ENCODE results near the gene MAD2L1. TPM values are rescaled to one million over a fixed set of nuclear protein-coding genes. Genes with fewer than 3 reads are reported as not detected.
A peak's percentile ranks its signal among the peaks of the same experiment; 100 is the strongest.

The MAD2L1 gene
- total RNA-seq, 2 experiments from 2014 or later, result 92.0 to 96.6 TPM

- H3K27ac Mint-ChIP-seq, result no peak overlapping the region
- peaks cover 7% of the 10 kb centered on the region for H3K4me1 Mint-ChIP-seq (ENCODE audit: low read depth)
- CTCF ChIA-PET, result interaction anchor here (1.3 to 5.7 kb wide), 2 partner anchors 10 to 428 kb away, joined by 4 to 29 read pairs; partner anchors contain the start of gene PDE5A
- no peak for DNase-seq
- no peaks in the 10 kb centered on the region for H3K9me3 Mint-ChIP-seq
- intact Hi-C loops (cut with micrococcal nuclease), result no loop called here
- POLR2A ChIA-PET, result no interaction called here
- no peaks in the 10 kb centered on the region for H3K27me3 Mint-ChIP-seq
- H3K4me3 Mint-ChIP-seq, result no peak overlapping the region
- H3K36me3 Mint-ChIP-seq, result peaks cover 25% of the 10 kb centered on the region
These were observed 10.9 kb downstream of the MAD2L1 start for GRCh38 chr4:120055795-120056194.

- no peak for DNase-seq
- intact Hi-C loops (cut with micrococcal nuclease), result no loop called here
- ChIA-PET POLR2A (no interaction called here), CTCF (interaction anchor here (5.7 kb wide), 1 partner anchor 427 kb away, joined by 29 read pairs; the partner anchor contains the start of gene PDE5A)
- H3K4me3 Mint-ChIP-seq, result no peak overlapping the region
- H3K9me3 Mint-ChIP-seq, result no peaks in the 10 kb centered on the region
- no peak overlapping the region for H3K27ac Mint-ChIP-seq
- H3K36me3 Mint-ChIP-seq, result peaks cover 23% of the 10 kb centered on the region
- H3K4me1 Mint-ChIP-seq (ENCODE audit: low read depth), result peaks cover 6% of the 10 kb centered on the region
- H3K27me3 Mint-ChIP-seq, result no peaks in the 10 kb centered on the region
These were observed 11.5 kb downstream of the MAD2L1 start for GRCh38 chr4:120055162-120055561.

GRCh38 chr4:120053911-120054310 lies 12.7 kb downstream of the MAD2L1 start:
- Mint-ChIP-seq H3K27ac (no peak overlapping the region), H3K4me1 (ENCODE audit: low read depth) (peaks cover 2% of the 10 kb centered on the region), H3K36me3 (peaks cover 14% of the 10 kb centered on the region), H3K27me3 (no peaks in the 10 kb centered on the region), H3K9me3 (no peaks in the 10 kb centered on the region), H3K4me3 (no peak overlapping the region)
- no peak for DNase-seq
- intact Hi-C loops (cut with micrococcal nuclease), result loop anchor here (5.0 kb wide), 1 partner anchor 742 kb away; no protein-coding TSS in a partner anchor
- ChIA-PET POLR2A (no interaction called here), CTCF (interaction anchor here (0.6 to 5.7 kb wide), 2 partner anchors 75 to 426 kb away, joined by 3 to 29 read pairs; partner anchors contain the start of gene PDE5A)

- POLR2A ChIA-PET, result no interaction called here
- no peak overlapping the region for H3K27ac Mint-ChIP-seq
- H3K4me1 Mint-ChIP-seq (ENCODE audit: low read depth), result peaks cover 2% of the 10 kb centered on the region
- H3K4me3 Mint-ChIP-seq, result no peak overlapping the region
- H3K27me3 Mint-ChIP-seq, result no peaks in the 10 kb centered on the region
- H3K9me3 Mint-ChIP-seq, result no peaks in the 10 kb centered on the region
- CTCF ChIA-PET, result interaction anchor here (0.7 kb wide), 1 partner anchor 424 kb away, joined by 5 read pairs; the partner anchor contains the start of gene PDE5A
- intact Hi-C loops (cut with micrococcal nuclease), result loop anchor here (5.0 kb wide), 1 partner anchor 741 kb away; no protein-coding TSS in a partner anchor
- peaks cover 9% of the 10 kb centered on the region for H3K36me3 Mint-ChIP-seq
- no peak for DNase-seq
These were observed 13.8 kb downstream of the MAD2L1 start for GRCh38 chr4:120052856-120053255.

- CTCF ChIA-PET, result interaction anchor here (0.9 to 4.4 kb wide), 5 partner anchors 10 to 1070 kb away, joined by 3 to 43 read pairs (median 4); partner anchors contain the start of gene PDE5A
- intact Hi-C loops (cut with micrococcal nuclease), result loop anchor here (5.0 kb wide), 1 partner anchor 739 kb away; no protein-coding TSS in a partner anchor
- H3K4me3 Mint-ChIP-seq, result no peak overlapping the region
- no peak overlapping the region for H3K27ac Mint-ChIP-seq
- H3K36me3 Mint-ChIP-seq, result peaks cover 9% of the 10 kb centered on the region
- H3K27me3 Mint-ChIP-seq, result no peaks in the 10 kb centered on the region
- peaks cover 2% of the 10 kb centered on the region for H3K4me1 Mint-ChIP-seq (ENCODE audit: low read depth)
- DNase-seq, result no peak
- POLR2A ChIA-PET, result interaction anchor here (1.0 kb wide), 1 partner anchor 15 kb away, joined by 3 read pairs; the partner anchor contains the start of gene MAD2L1
- no peaks in the 10 kb centered on the region for H3K9me3 Mint-ChIP-seq
These were observed 15.4 kb downstream of the MAD2L1 start for GRCh38 chr4:120051253-120051652.

- intact Hi-C loops (cut with micrococcal nuclease), result loop anchor here (1.0 to 5.0 kb wide), 4 partner anchors 421 to 1069 kb away; no protein-coding TSS in a partner anchor
- no peaks in the 10 kb centered on the region for H3K27me3 Mint-ChIP-seq
- CTCF ChIA-PET, result interaction anchor here (0.6 to 4.4 kb wide), 2 partner anchors 422 to 1337 kb away, joined by 3 to 43 read pairs; partner anchors contain the start of gene PDE5A
- no peak overlapping the region for H3K4me3 Mint-ChIP-seq
- H3K9me3 Mint-ChIP-seq, result no peaks in the 10 kb centered on the region
- no peak overlapping the region for H3K27ac Mint-ChIP-seq
- POLR2A ChIA-PET, result no interaction called here
- H3K4me1 Mint-ChIP-seq (ENCODE audit: low read depth), result peaks cover 2% of the 10 kb centered on the region
- peak; percentile 74 for DNase-seq
- peaks cover under 1% of the 10 kb centered on the region for H3K36me3 Mint-ChIP-seq
These were observed 16.7 kb downstream of the MAD2L1 start for GRCh38 chr4:120049732-120050494.

GRCh38 chr4:120043828-120044227 lies 22.8 kb downstream of the MAD2L1 start:
- ChIA-PET POLR2A (no interaction called here), CTCF (no interaction called here)
- intact Hi-C loops (cut with micrococcal nuclease), result no loop called here
- peaks cover 7% of the 10 kb centered on the region for H3K9me3 Mint-ChIP-seq
- no peak for DNase-seq
- no peaks in the 10 kb centered on the region for H3K27me3 Mint-ChIP-seq
- no peak overlapping the region for H3K4me3 Mint-ChIP-seq
- H3K4me1 Mint-ChIP-seq (ENCODE audit: low read depth), result no peaks in the 10 kb centered on the region
- peaks cover 6% of the 10 kb centered on the region for H3K36me3 Mint-ChIP-seq
- H3K27ac Mint-ChIP-seq, result no peak overlapping the region

GRCh38 chr4:120037411-120037810 lies 29.2 kb downstream of the MAD2L1 start:
- no peaks in the 10 kb centered on the region for H3K36me3 Mint-ChIP-seq
- no peaks in the 10 kb centered on the region for H3K9me3 Mint-ChIP-seq
- CTCF ChIA-PET, result no interaction called here
- intact Hi-C loops (cut with micrococcal nuclease), result no loop called here
- no peak overlapping the region for H3K4me3 Mint-ChIP-seq
- POLR2A ChIA-PET, result no interaction called here
- H3K27ac Mint-ChIP-seq, result no peak overlapping the region
- DNase-seq, result no peak
- H3K4me1 Mint-ChIP-seq (ENCODE audit: low read depth), result no peaks in the 10 kb centered on the region
- H3K27me3 Mint-ChIP-seq, result peaks cover 15% of the 10 kb centered on the region

GRCh38 chr4:120034913-120035312 lies 31.7 kb downstream of the MAD2L1 start:
- ChIA-PET CTCF (no interaction called here), POLR2A (no interaction called here)
- Mint-ChIP-seq H3K4me3 (no peak overlapping the region), H3K9me3 (no peaks in the 10 kb centered on the region), H3K4me1 (ENCODE audit: low read depth) (no peaks in the 10 kb centered on the region), H3K27me3 (peaks cover 20% of the 10 kb centered on the region), H3K27ac (no peak overlapping the region), H3K36me3 (no peaks in the 10 kb centered on the region)
- DNase-seq, result no peak
- intact Hi-C loops (cut with micrococcal nuclease), result no loop called here

- Mint-ChIP-seq H3K36me3 (no peaks in the 10 kb centered on the region), H3K9me3 (no peaks in the 10 kb centered on the region), H3K27ac (no peak overlapping the region), H3K4me3 (no peak overlapping the region), H3K27me3 (peaks cover 9% of the 10 kb centered on the region), H3K4me1 (ENCODE audit: low read depth) (no peaks in the 10 kb centered on the region)
- intact Hi-C loops (cut with micrococcal nuclease), result no loop called here
- ChIA-PET POLR2A (no interaction called here), CTCF (no interaction called here)
- DNase-seq, result no peak
These were observed 39.8 kb downstream of the MAD2L1 start for GRCh38 chr4:120026853-120027252.

- intact Hi-C loops (cut with micrococcal nuclease), result no loop called here
- Mint-ChIP-seq H3K9me3 (no peaks in the 10 kb centered on the region), H3K27ac (no peak overlapping the region), H3K27me3 (peaks cover 13% of the 10 kb centered on the region), H3K4me3 (no peak overlapping the region), H3K36me3 (no peaks in the 10 kb centered on the region), H3K4me1 (ENCODE audit: low read depth) (no peaks in the 10 kb centered on the region)
- POLR2A ChIA-PET, result no interaction called here
- CTCF ChIA-PET, result no interaction called here
- no peak for DNase-seq
These were observed 41.1 kb downstream of the MAD2L1 start for GRCh38 chr4:120025516-120025915.

- intact Hi-C loops (cut with micrococcal nuclease), result no loop called here
- Mint-ChIP-seq H3K27ac (no peak overlapping the region), H3K4me1 (ENCODE audit: low read depth) (no peaks in the 10 kb centered on the region), H3K36me3 (no peaks in the 10 kb centered on the region), H3K9me3 (no peaks in the 10 kb centered on the region), H3K4me3 (no peak overlapping the region), H3K27me3 (peaks cover 15% of the 10 kb centered on the region)
- ChIA-PET POLR2A (no interaction called here), CTCF (no interaction called here)
- no peak for DNase-seq
These were observed 47.9 kb downstream of the MAD2L1 start for GRCh38 chr4:120018786-120019185.
